ENCODE measurements around the gene HERC2. TPM values are rescaled to one million over a fixed set of nuclear protein-coding genes. Genes with fewer than 3 reads are reported as not detected.
A peak's percentile ranks its signal among the peaks of the same experiment; 100 is the strongest.

The HERC2 gene
- total RNA-seq, 1 experiment from 2014 or later = 69.2 TPM

- H2AK5ac ChIP-seq (ENCODE audit: insufficient read length, low read length) = no peak overlapping the region
- no CpG with 5 or more reads among the region's 5 CpGs for WGBS (ENCODE audit: extremely low coverage, insufficient read length, low lambda C conversion rate)
- Mint-ChIP-seq H3K27me3 (ENCODE audit: low read depth) (peaks cover 69% of the 10 kb centered on the region), H3K27ac (no peak overlapping the region), H3K36me3 (ENCODE audit: insufficient read depth in 1 of 3, low read depth in 3 of 3) (peaks cover 0 to 5% (median 0%) of the 10 kb centered on the region in 3 experiments; a peak in 1 of 7 replicates), H3K4me1 (peaks cover 11 to 21% of the 10 kb centered on the region in 2 experiments), H3K4me3 (peak overlapping the region; percentile 48 to 75), H3K9me3 (peaks cover 0 to 5% of the 10 kb centered on the region in 2 experiments; a peak in 4 of 5 replicates)
- H3K27me3 ChIP-seq (ENCODE audit: insufficient read depth, low read length) = peaks cover 24% of the 10 kb centered on the region; the same call in 1 of the 2 replicates
- peaks cover 8% of the 10 kb centered on the region for H3K23me2 ChIP-seq (ENCODE audit: insufficient read length, low read depth, low read length, poor library complexity, severe bottlenecking)
- no peak overlapping the region for H3K18ac ChIP-seq (ENCODE audit: insufficient read length, low read depth, low read length)
- no peak overlapping the region for H4K91ac ChIP-seq (ENCODE audit: insufficient read length, low read depth, low read length)
- no peaks in the 10 kb centered on the region for H3K79me1 ChIP-seq (ENCODE audit: insufficient read depth, low read depth, low read length, poor library complexity, severe bottlenecking)
- no peak overlapping the region for H3K27ac ChIP-seq (ENCODE audit: insufficient read length, low read depth, low read length)
- H3K23ac ChIP-seq (ENCODE audit: insufficient read length, low read depth, low read length) = no peak overlapping the region
- no peak overlapping the region for H2BK120ac ChIP-seq (ENCODE audit: low read depth, low read length, poor library complexity, severe bottlenecking)
- H2BK12ac ChIP-seq (ENCODE audit: insufficient read length, low read depth, low read length) = no peak overlapping the region
- no peak overlapping the region for H2AFZ ChIP-seq (ENCODE audit: low read length)
- H4K20me1 ChIP-seq (ENCODE audit: control insufficient read depth, insufficient read depth, insufficient read length) = no peaks in the 10 kb centered on the region
- H4K5ac ChIP-seq (ENCODE audit: insufficient read length, low read depth, low read length) = no peak overlapping the region
- no peak overlapping the region for H2BK15ac ChIP-seq (ENCODE audit: low read depth, low read length)
- no peak overlapping the region for H3K14ac ChIP-seq (ENCODE audit: insufficient read depth, low read length)
- H4K8ac ChIP-seq (replicated peaks; ENCODE audit: insufficient read length, low read depth, low read length) = no peak overlapping the region
- H3T11ph ChIP-seq (ENCODE audit: low read length) = no peak overlapping the region
- H3K9me3 ChIP-seq (ENCODE audit: control insufficient read depth, low read depth, low read length) = no peaks in the 10 kb centered on the region
- no peak overlapping the region for H3K56ac ChIP-seq (ENCODE audit: insufficient read length, low read depth, low read length)
- no peak overlapping the region for H3K9ac ChIP-seq (ENCODE audit: extremely low read depth, insufficient read length, low read length)
- no peak overlapping the region for H3K4ac ChIP-seq (ENCODE audit: low read depth, low read length)
- no peaks in the 10 kb centered on the region for H3K4me1 ChIP-seq (ENCODE audit: insufficient read depth, low read length)
- peak; percentile 6 for DNase-seq
- no peak overlapping the region for H3K4me2 ChIP-seq (ENCODE audit: insufficient read depth, insufficient read length, low read length)
- no peak overlapping the region for H2BK5ac ChIP-seq (ENCODE audit: insufficient read length, low read length)
- no peak overlapping the region for H2BK20ac ChIP-seq (ENCODE audit: low read depth, low read length, poor library complexity, severe bottlenecking)
- TF ChIP-seq CTCF (conservative IDR thresholded peaks at IDR 0.05) = no peak
- no peaks in the 10 kb centered on the region for H3K79me2 ChIP-seq (ENCODE audit: insufficient read depth, low read length)
These were observed 216.2 kb downstream of the HERC2 start for GRCh38 chr15:28105793-28106192.

All from H9 (cell line).